HEK293 (cell line): ENCODE measurements around the gene APLP1.

Experiments
- ZNF140 ChIP-seq: fragments of 450-650 bp; formaldehyde crosslinking; IDR thresholded peaks from 2 replicates; pipeline ENCODE4 v1.5.1; 2016; ENCODE audit warnings: missing biosample characterization, missing genetic modification characterization
- TF ChIP-seq, protein P1 (sequence below): fragments of 450-650 bp; formaldehyde crosslinking; IDR thresholded peaks from 2 replicates; pipeline ENCODE4 v1.5.1; 2016; ENCODE audit warnings: missing biosample characterization, missing genetic modification characterization

DNA sequence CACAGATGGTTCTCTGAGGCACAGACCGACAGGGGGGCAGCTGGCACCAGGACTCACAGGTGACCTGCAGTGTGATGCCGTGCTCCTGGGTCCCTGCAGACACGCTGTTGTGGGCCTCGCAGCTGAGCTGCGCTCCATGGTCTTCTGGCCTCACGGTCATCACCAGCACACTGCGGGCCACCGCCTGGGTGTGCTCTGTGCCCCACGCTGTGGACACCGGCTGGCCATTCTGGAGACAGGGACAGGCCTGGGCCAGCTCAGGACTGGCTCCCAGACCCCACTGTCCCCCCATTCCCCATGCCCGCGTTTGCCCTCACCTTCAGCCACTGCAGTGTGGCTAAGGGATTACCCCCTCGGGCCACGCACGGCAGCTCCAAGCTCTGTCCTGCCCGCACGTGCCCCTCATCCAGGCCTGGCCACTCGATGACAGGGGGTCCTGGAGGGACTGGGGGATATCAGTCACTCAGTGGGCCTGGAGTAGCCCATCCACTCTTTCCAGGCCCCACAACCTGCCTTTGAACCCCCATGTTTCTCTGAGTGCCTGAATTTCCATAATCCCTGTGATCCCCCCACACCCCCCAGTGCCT lies 19.4 kb upstream of the APLP1 start:
- TF ChIP-seq, protein P1, sequence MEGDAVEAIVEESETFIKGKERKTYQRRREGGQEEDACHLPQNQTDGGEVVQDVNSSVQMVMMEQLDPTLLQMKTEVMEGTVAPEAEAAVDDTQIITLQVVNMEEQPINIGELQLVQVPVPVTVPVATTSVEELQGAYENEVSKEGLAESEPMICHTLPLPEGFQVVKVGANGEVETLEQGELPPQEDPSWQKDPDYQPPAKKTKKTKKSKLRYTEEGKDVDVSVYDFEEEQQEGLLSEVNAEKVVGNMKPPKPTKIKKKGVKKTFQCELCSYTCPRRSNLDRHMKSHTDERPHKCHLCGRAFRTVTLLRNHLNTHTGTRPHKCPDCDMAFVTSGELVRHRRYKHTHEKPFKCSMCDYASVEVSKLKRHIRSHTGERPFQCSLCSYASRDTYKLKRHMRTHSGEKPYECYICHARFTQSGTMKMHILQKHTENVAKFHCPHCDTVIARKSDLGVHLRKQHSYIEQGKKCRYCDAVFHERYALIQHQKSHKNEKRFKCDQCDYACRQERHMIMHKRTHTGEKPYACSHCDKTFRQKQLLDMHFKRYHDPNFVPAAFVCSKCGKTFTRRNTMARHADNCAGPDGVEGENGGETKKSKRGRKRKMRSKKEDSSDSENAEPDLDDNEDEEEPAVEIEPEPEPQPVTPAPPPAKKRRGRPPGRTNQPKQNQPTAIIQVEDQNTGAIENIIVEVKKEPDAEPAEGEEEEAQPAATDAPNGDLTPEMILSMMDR, result no peak
- TF ChIP-seq ZNF140 (tag by site-specific recombination), result no peak
